Neutrophil (primary cell): ENCODE measurements around the gene GALNT9.

ENCODE experiments used
- H3K27ac ChIP-seq: fragments of 200-600 bp; sonication (generic); 2 replicates; pipeline ENCODE4 v1.5.1; 2016; ENCODE audit warnings: mild to moderate bottlenecking, moderate library complexity
- H3K27me3 ChIP-seq: fragments of 200-600 bp; sonication (generic); 2 replicates; pipeline ENCODE4 v1.6.0; 2016; ENCODE audit warnings: mild to moderate bottlenecking
- H3K36me3 ChIP-seq: fragments of 200-600 bp; sonication (generic); 2 replicates; pipeline ENCODE4 v1.5.1; 2017
- H3K4me1 ChIP-seq, 2 experiments: fragments of 200-600 bp in 1 of 2; sonication (generic) in 1 of 2; 1 replicate in 1 of 2; 2 replicates in 1 of 2; pipeline versions ENCODE4 v1.5.1 to v1.6.1; 2013 to 2016; ENCODE audit warnings: low read depth in 1 of 2, low read length in 1 of 2, mild to moderate bottlenecking in 1 of 2, moderate library complexity in 1 of 2; ENCODE audit not compliant: control insufficient read depth in 1 of 2, insufficient read depth in 1 of 2
- H3K4me3 ChIP-seq, 2 experiments: fragments of 200-600 bp in 1 of 2; sonication (generic) in 1 of 2; 1 replicate in 1 of 2; 2 replicates in 1 of 2; pipeline ENCODE4 v1.5.1; 2013 to 2016; ENCODE audit warnings: low read depth in 1 of 2, low read length in 1 of 2, mild to moderate bottlenecking in 1 of 2, moderate library complexity in 1 of 2
- H3K9me3 ChIP-seq: fragments of 200-600 bp; sonication (generic); 2 replicates; pipeline ENCODE4 v1.5.1; 2016
- CTCF ChIP-seq: fragments of 200-600 bp; sonication (generic); IDR thresholded peaks from 2 replicates; pipeline ENCODE4 v1.5.1; 2016; ENCODE audit warnings: antibody characterized with exemption

GALNT9 gene

GRCh38 chr12:132289356-132290202 is 39.8 kb downstream of the GALNT9 start:
- H3K27ac ChIP-seq, result no peak overlapping the region
- H3K4me3 ChIP-seq, result no peak overlapping the region
- H3K4me1 ChIP-seq, result no peaks in the 10 kb centered on the region
- no peak for TF ChIP-seq CTCF
- no peaks in the 10 kb centered on the region for H3K9me3 ChIP-seq
- no peaks in the 10 kb centered on the region for H3K36me3 ChIP-seq
- peaks cover 35% of the 10 kb centered on the region for H3K27me3 ChIP-seq

- Histone ChIP-seq H3K4me3 (no peak overlapping the region), H3K36me3 (no peaks in the 10 kb centered on the region), H3K4me1 (no peaks in the 10 kb centered on the region), H3K9me3 (no peaks in the 10 kb centered on the region), H3K27me3 (peaks cover 44% of the 10 kb centered on the region), H3K27ac (no peak overlapping the region)
- TF ChIP-seq CTCF, result no peak
Measured at GRCh38 chr12:132288516-132289215, 40.7 kb downstream of the GALNT9 start.

GRCh38 chr12:132287391-132288238 is 41.8 kb downstream of the GALNT9 start:
- Histone ChIP-seq H3K9me3 (no peaks in the 10 kb centered on the region), H3K27ac (no peak overlapping the region), H3K4me1 (no peaks in the 10 kb centered on the region), H3K4me3 (no peak overlapping the region), H3K27me3 (peaks cover 55% of the 10 kb centered on the region), H3K36me3 (no peaks in the 10 kb centered on the region)
- TF ChIP-seq CTCF, result no peak

- H3K27ac ChIP-seq, result no peak overlapping the region
- TF ChIP-seq CTCF, result no peak
- no peak overlapping the region for H3K4me3 ChIP-seq
- no peaks in the 10 kb centered on the region for H3K36me3 ChIP-seq
- H3K27me3 ChIP-seq, result peaks cover 62% of the 10 kb centered on the region
- H3K4me1 ChIP-seq, result no peaks in the 10 kb centered on the region
- H3K9me3 ChIP-seq, result no peaks in the 10 kb centered on the region
Measured at GRCh38 chr12:132286912-132287311, 42.5 kb downstream of the GALNT9 start.

- Histone ChIP-seq H3K27ac (no peak overlapping the region), H3K4me1 (no peaks in the 10 kb centered on the region), H3K9me3 (no peaks in the 10 kb centered on the region), H3K4me3 (no peak overlapping the region), H3K27me3 (peaks cover 62% of the 10 kb centered on the region), H3K36me3 (no peaks in the 10 kb centered on the region)
- TF ChIP-seq CTCF, result no peak
Measured at GRCh38 chr12:132285991-132286681, 43.3 kb downstream of the GALNT9 start.
